IMR-90 (cell line): ENCODE data around the gene LARP1.

ENCODE experiments used
- MAZ ChIP-seq: IDR thresholded peaks from 2 replicates; pipeline ENCODE4 v1.6.1; 2012; ENCODE audit warnings: low read depth, mild to moderate bottlenecking, low read length, improper control_type of control experiment, moderate library complexity, borderline replicate concordance
- POLR2A ChIP-seq: IDR thresholded peaks from 2 replicates; pipeline ENCODE4 v1.6.1; 2012; ENCODE audit warnings: mild to moderate bottlenecking, low read depth, low read length
- USF2 ChIP-seq: fragments of 150-350 bp; IDR thresholded peaks from 2 replicates; pipeline ENCODE4 v1.6.1; 2017; ENCODE audit warnings: mild to moderate bottlenecking, antibody characterized with exemption, low read length, low read depth
- TF ChIP-seq, protein P1 (sequence below): fragments of 150-350 bp; IDR thresholded peaks from 2 replicates; pipeline ENCODE4 v1.6.1; 2016; ENCODE audit warnings: low read depth, mild to moderate bottlenecking, low read length, moderate library complexity, borderline replicate concordance
- TF ChIP-seq, protein P2 (sequence below): conservative IDR thresholded peaks from 2 replicates; pipeline ENCODE4 v1.5.1; 2012; ENCODE audit warnings: mild to moderate bottlenecking, low read depth, low read length, improper control_type of control experiment

GRCh38 chr5:154830596-154830995, 75.4 kb downstream of the LARP1 start:
- TF ChIP-seq, protein P1, sequence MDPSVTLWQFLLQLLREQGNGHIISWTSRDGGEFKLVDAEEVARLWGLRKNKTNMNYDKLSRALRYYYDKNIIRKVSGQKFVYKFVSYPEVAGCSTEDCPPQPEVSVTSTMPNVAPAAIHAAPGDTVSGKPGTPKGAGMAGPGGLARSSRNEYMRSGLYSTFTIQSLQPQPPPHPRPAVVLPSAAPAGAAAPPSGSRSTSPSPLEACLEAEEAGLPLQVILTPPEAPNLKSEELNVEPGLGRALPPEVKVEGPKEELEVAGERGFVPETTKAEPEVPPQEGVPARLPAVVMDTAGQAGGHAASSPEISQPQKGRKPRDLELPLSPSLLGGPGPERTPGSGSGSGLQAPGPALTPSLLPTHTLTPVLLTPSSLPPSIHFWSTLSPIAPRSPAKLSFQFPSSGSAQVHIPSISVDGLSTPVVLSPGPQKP, result no peak
- TF ChIP-seq, protein P2, sequence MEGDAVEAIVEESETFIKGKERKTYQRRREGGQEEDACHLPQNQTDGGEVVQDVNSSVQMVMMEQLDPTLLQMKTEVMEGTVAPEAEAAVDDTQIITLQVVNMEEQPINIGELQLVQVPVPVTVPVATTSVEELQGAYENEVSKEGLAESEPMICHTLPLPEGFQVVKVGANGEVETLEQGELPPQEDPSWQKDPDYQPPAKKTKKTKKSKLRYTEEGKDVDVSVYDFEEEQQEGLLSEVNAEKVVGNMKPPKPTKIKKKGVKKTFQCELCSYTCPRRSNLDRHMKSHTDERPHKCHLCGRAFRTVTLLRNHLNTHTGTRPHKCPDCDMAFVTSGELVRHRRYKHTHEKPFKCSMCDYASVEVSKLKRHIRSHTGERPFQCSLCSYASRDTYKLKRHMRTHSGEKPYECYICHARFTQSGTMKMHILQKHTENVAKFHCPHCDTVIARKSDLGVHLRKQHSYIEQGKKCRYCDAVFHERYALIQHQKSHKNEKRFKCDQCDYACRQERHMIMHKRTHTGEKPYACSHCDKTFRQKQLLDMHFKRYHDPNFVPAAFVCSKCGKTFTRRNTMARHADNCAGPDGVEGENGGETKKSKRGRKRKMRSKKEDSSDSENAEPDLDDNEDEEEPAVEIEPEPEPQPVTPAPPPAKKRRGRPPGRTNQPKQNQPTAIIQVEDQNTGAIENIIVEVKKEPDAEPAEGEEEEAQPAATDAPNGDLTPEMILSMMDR, result no peak
- TF ChIP-seq USF2, result no peak
- TF ChIP-seq POLR2A, result no peak
- no peak for TF ChIP-seq MAZ
